Activated CD8-positive, alpha-beta memory T cell treated with anti-CD3 and anti-CD28 coated beads for 48 hours (primary cell): ENCODE measurements around the gene RAB19.

Source experiments
- DNase-seq, 3 experiments: peaks; one replicate each; pipeline ENCODE4 v3.0.0-alpha.2; 2020; ENCODE audit warnings: low read depth in 2 of 3, low spot score in 2 of 3

The RAB19 gene

GRCh38 chr7:140403878-140404564 lies at the start of gene RAB19:
Gene RAB19 (plus strand): TSS chr7:140404058. CDS start chr7:140407647, 3,589 bp downstream.
- no peak for DNase-seq

GRCh38 chr7:140358024-140358411 lies 45.8 kb upstream of the RAB19 start:
- no peak for DNase-seq

- no peak for DNase-seq
These were observed 45.3 kb upstream of the RAB19 start for GRCh38 chr7:140358412-140359051.

GRCh38 chr7:140360697-140361229 lies 43.1 kb upstream of the RAB19 start:
- no peak for DNase-seq

- no peak for DNase-seq
These were observed 39.0 kb upstream of the RAB19 start for GRCh38 chr7:140364819-140365218.

- DNase-seq, result no peak
These were observed 36.3 kb upstream of the RAB19 start for GRCh38 chr7:140367528-140367927.

- DNase-seq, result no peak
These were observed 34.6 kb upstream of the RAB19 start for GRCh38 chr7:140369294-140369693.

- DNase-seq, result no peak
These were observed 28.5 kb upstream of the RAB19 start for GRCh38 chr7:140375323-140375722.

GRCh38 chr7:140375892-140376730 lies 27.7 kb upstream of the RAB19 start:
- DNase-seq, result no peak

GRCh38 chr7:140383954-140384713 lies 19.7 kb upstream of the RAB19 start:
- DNase-seq, result no peak

GRCh38 chr7:140384894-140385545 lies 18.8 kb upstream of the RAB19 start:
- DNase-seq, result no peak

- no peak for DNase-seq
These were observed 14.4 kb upstream of the RAB19 start for GRCh38 chr7:140389445-140389844.

- DNase-seq, result no peak
These were observed 13.8 kb upstream of the RAB19 start for GRCh38 chr7:140390034-140390433.

GRCh38 chr7:140390466-140391190 lies 13.2 kb upstream of the RAB19 start:
- DNase-seq, result no peak

GRCh38 chr7:140391634-140392033 lies 12.2 kb upstream of the RAB19 start:
- no peak for DNase-seq

- no peak for DNase-seq
These were observed 10.0 kb upstream of the RAB19 start for GRCh38 chr7:140393756-140394306.

- peak; percentile 67 to 89 (median 72) for DNase-seq
These were observed 5.8 kb upstream of the RAB19 start, which contains the start of gene SLC37A3 for GRCh38 chr7:140397784-140398750. Gene SLC37A3 (minus strand): TSS chr7:140398530. CDS start chr7:140382526, 16,004 bp downstream.

- DNase-seq, result no peak
These were observed 5.0 kb upstream of the RAB19 start for GRCh38 chr7:140398821-140399220.
